ENCODE data around the gene LHX3.

Gene LHX3

DNA sequence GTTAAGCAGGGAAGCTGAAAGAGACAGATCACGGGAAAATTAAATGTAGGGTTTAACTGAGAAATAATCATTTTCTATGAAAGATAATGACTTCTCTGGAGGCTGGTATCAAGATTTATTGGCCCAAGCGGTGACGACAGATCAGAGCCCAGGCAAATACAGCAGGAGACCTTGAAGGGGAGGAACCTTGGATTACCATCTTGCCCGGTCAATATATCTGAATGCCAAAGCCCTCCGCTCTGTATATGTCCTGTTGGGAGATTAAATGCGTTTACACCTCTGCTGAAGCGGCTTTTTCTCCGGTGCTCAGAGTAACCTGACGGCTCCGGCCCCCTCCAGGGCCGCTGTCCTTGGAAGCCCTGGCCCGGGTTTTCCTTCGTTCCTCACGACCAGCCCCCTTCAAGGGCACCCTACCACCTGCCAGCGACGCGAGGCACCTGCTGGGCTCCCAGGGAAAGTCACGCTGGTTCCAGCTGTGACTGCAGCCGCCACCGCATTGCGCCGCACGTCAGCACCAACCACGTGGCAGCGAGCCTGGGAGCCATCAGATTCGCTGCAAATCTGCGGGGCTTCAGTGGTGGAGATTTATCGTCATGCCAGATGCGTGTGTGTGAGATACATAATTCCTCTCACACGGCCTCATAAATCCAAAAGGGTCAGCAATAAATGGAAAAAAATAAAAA, 45.1 kb upstream of the LHX3 start:
- H3K4me3 ChIP-seq (ENCODE audit: low read depth, low read length) = no peak overlapping the region
- TF ChIP-seq, protein P1, sequence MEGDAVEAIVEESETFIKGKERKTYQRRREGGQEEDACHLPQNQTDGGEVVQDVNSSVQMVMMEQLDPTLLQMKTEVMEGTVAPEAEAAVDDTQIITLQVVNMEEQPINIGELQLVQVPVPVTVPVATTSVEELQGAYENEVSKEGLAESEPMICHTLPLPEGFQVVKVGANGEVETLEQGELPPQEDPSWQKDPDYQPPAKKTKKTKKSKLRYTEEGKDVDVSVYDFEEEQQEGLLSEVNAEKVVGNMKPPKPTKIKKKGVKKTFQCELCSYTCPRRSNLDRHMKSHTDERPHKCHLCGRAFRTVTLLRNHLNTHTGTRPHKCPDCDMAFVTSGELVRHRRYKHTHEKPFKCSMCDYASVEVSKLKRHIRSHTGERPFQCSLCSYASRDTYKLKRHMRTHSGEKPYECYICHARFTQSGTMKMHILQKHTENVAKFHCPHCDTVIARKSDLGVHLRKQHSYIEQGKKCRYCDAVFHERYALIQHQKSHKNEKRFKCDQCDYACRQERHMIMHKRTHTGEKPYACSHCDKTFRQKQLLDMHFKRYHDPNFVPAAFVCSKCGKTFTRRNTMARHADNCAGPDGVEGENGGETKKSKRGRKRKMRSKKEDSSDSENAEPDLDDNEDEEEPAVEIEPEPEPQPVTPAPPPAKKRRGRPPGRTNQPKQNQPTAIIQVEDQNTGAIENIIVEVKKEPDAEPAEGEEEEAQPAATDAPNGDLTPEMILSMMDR (IDR thresholded peaks at IDR 0.05; ENCODE audit: low read depth, low read length) = no peak

DNA sequence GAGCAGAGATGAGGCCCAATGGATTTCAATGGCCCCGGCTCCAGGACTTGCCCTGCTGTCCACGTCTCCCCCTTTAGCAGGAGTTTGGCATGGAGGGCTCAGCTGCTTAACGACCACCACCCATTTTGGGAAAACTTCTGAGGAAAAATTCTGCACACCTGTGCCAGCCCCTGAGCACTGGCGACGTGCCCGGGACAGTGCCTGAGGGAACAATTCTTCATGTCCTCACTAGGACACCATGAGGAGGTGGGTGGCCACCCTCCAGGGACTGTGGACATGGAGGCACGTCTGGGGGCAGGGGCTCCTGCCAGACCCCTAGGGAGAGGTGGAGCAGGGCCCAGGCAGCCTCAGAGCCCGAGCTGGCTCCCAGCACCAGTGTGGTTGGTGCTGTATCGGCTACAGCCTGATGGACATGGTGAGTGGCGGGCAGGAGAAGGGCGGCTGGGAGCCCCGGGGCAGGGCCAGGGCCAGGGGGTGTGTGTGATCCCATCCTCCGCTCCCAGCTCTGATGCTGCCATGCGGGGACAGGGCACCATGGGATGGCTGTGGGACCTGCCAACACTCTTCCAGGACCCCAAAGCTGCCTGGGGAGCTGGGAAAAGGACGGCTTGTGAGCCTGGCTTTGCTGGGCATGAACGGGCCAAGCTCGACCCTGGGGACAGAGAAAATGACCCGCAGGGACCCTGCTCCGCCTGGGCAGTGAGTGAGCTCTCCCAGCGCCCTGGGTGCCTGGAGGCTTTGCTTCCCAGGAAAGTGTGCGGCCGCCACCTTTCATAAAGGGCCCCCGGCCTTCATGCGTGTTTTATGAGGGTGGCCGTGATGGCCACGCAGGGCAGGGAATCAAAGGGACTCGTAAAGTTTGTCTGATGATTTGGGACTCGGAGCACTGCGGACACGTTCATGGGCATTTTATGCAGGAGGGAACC, 44.3 kb upstream of the LHX3 start:
- H3K4me3 ChIP-seq (ENCODE audit: low read depth, low read length) = no peak overlapping the region
- TF ChIP-seq, protein P1 (IDR thresholded peaks at IDR 0.05; ENCODE audit: low read depth, low read length) = no peak

DNA sequence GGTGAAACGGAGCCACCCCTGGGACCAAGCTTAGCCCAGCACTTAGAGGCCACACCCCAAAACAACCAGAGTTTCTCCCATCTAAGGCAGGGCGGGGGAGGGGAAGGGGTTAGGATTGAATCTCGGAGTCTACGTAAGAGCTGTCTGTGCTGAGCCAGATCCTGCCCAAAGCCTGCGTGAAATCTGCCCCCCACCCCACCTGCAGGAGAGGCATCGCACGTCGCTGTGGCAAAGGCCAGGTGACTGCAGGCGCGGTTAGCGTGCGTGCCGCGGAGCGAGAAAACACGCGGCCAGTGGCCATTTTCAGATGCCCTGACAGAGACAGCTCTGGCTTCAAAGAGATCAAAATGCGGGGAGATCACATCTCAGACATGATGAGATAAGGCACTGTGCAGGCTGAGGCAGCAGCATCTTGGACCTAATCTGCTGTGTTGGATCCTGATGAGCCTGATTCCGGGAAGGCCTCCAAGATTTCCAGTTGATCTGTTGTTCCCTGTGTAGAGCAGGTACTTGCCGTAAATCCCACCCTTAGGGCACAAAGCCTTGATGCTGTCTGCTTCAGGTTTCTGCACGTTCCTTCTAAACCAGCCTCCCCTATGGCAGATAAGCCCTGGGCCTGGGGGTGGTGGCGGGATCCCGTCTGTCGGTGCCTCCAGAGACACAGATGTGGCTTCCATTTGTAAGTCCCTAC, 43.2 kb upstream of the LHX3 start:
- H3K4me3 ChIP-seq (ENCODE audit: low read depth, low read length) = no peak overlapping the region

GRCh38 chr9:136247551-136247916, 42.6 kb upstream of the LHX3 start:
- no peak overlapping the region for H3K4me3 ChIP-seq (ENCODE audit: low read depth, low read length)
- TF ChIP-seq, protein P1 (IDR thresholded peaks at IDR 0.05; ENCODE audit: low read depth, low read length) = no peak

More for the DNA sequence above, 43.2 kb upstream of the LHX3 start:
- TF ChIP-seq, protein P1 (IDR thresholded peaks at IDR 0.05; ENCODE audit: low read depth, low read length) = no peak

GRCh38 chr9:136246849-136247550, 42.1 kb upstream of the LHX3 start:
- TF ChIP-seq, protein P1 (IDR thresholded peaks at IDR 0.05; ENCODE audit: low read depth, low read length) = no peak
- H3K4me3 ChIP-seq (ENCODE audit: low read depth, low read length) = no peak overlapping the region

DNA sequence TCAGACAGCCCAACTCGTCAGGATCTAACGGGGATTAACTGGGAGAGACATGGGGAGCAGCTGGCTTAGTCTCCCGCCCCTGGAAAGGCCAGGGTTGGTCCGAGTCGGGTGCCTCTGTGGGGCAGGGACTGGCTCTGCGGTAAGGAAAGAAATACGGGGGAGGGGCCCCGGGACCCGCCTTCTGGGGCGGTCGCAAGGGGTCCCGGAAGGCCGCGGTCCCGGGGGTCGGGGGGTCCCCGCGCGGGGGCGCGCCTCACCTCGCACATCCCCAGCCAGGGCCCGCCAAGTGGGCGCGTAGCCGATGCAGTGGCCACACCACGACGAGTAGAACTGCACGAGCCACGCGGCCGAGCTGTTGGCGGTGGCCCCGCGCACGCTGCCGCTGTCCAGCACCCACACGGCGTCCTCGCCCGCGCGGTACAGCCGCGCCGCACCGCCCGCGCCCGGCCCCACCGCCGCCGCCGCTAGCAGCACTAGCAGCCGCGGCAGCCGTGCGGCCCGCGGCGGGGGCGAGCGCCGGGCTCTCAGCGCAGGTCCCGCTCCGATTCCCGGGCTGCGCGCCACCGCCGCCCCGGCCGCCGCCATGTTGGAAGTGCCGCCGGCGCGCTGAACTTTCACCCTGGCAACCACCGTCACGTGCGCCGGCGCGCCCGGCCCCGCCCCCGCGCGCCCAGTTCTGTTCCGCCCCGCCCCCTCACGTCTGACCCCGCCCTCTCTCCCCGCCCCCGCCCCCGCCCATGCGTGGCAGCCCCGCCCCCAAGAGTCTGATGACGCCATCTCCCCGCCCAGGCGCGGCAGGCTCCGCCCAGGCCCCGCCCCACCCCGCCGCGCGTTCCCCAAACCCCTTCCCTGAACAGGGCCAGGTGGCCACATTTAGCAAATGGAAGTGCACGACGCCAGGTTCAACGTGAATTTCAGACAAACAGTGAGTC, 40.6 kb upstream of the LHX3 start, which contains the start of gene QSOX2:
Gene QSOX2, minus strand, starts transcription at position 594 of the 932 bp plus-strand sequence. Its CDS starts 9 bp downstream, at position 585.
- peak within 1 kb of the TSS; percentile 84 for H3K4me3 ChIP-seq (ENCODE audit: low read depth, low read length)

More for the DNA sequence above, 40.6 kb upstream of the LHX3 start, which contains the start of gene QSOX2:
- TF ChIP-seq, protein P1 (IDR thresholded peaks at IDR 0.05; ENCODE audit: low read depth, low read length) = no peak

Measured in WI38 (cell line).